ENCODE measurements around the gene MAPK1.
"Not testable (repeated sequence)": the region's sequence is repeated elsewhere in the genome, so short reads cannot be mapped to it uniquely, and the experiment has no call there.

MAPK1 gene

GRCh38 chr22:21727768-21728167, 139.7 kb downstream of the MAPK1 start:
- DNase-seq (ENCODE audit: low read depth, low spot score), result no peak

GRCh38 chr22:21727159-21727558, 140.3 kb downstream of the MAPK1 start:
- no peak for DNase-seq (ENCODE audit: low read depth, low spot score)

GRCh38 chr22:21726650-21727049, 140.8 kb downstream of the MAPK1 start:
- peak; percentile 82 for DNase-seq (ENCODE audit: low read depth, low spot score)

- DNase-seq (ENCODE audit: low read depth, low spot score), result peak; percentile 14
These were observed 141.3 kb downstream of the MAPK1 start for GRCh38 chr22:21725956-21726649.

- not testable (repeated sequence) for DNase-seq (ENCODE audit: low read depth, low spot score)
These were observed 142.9 kb downstream of the MAPK1 start for GRCh38 chr22:21724496-21724895.

- DNase-seq (ENCODE audit: low read depth, low spot score), result not testable (repeated sequence)
These were observed 146.1 kb downstream of the MAPK1 start for GRCh38 chr22:21721195-21721852.

GRCh38 chr22:21720191-21720859, 147.1 kb downstream of the MAPK1 start:
- not testable (repeated sequence) for DNase-seq (ENCODE audit: low read depth, low spot score)

- DNase-seq (ENCODE audit: low read depth, low spot score), result no peak
These were observed 148.4 kb downstream of the MAPK1 start for GRCh38 chr22:21719024-21719423.

- DNase-seq (ENCODE audit: low read depth, low spot score), result no peak
These were observed 148.9 kb downstream of the MAPK1 start for GRCh38 chr22:21718499-21718898.

- not testable (repeated sequence) for DNase-seq (ENCODE audit: low read depth, low spot score)
These were observed 150.9 kb downstream of the MAPK1 start for GRCh38 chr22:21716395-21717122.

GRCh38 chr22:21714786-21715185, 152.7 kb downstream of the MAPK1 start:
- DNase-seq (ENCODE audit: low read depth, low spot score), result no peak

GRCh38 chr22:21714059-21714770, 153.2 kb downstream of the MAPK1 start:
- DNase-seq (ENCODE audit: low read depth, low spot score), result no peak

- no peak for DNase-seq (ENCODE audit: low read depth, low spot score)
These were observed 153.9 kb downstream of the MAPK1 start for GRCh38 chr22:21713428-21714058.

- DNase-seq (ENCODE audit: low read depth, low spot score), result peak; percentile 75
These were observed 154.6 kb downstream of the MAPK1 start for GRCh38 chr22:21712751-21713427.

GRCh38 chr22:21711851-21712250, 155.6 kb downstream of the MAPK1 start:
- DNase-seq (ENCODE audit: low read depth, low spot score), result no peak

- DNase-seq (ENCODE audit: low read depth, low spot score), result no peak
These were observed 157.3 kb downstream of the MAPK1 start for GRCh38 chr22:21710156-21710555.

GRCh38 chr22:21709688-21710087, 157.8 kb downstream of the MAPK1 start:
- DNase-seq (ENCODE audit: low read depth, low spot score), result no peak

GRCh38 chr22:21708960-21709359, 158.5 kb downstream of the MAPK1 start:
- DNase-seq (ENCODE audit: low read depth, low spot score), result no peak

GRCh38 chr22:21707677-21708076, 159.8 kb downstream of the MAPK1 start:
- no peak for DNase-seq (ENCODE audit: low read depth, low spot score)
